HG02678 (cell line): ENCODE results near the gene CCDC70.

Source experiments
- ATAC-seq: cut with Tn5 transposase; IDR thresholded peaks from one replicate; pipeline ENCODE4 v1.9.1; 2021; ENCODE audit warnings: mild to moderate bottlenecking, moderate library complexity; ENCODE audit not compliant: unreplicated experiment

The CCDC70 gene

DNA sequence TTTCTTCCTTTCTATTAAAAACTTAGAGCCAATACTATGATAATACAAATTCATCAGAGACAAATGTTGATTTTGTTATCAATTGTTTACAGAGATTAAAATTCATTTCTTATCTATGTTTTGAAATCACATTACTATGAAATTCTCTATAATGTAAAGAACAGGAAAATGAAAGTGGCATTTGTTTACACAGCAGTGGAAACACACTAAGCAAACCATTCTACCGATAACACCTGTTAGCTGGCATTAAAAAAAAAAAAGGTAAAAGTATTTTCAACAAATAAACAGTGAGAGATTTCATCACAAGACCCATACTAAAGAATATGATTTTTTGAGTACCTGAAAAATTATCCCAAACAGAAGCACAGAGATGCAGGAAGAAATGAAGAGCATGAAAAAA is 4.8 kb upstream of the CCDC70 start:
- ATAC-seq, result no peak

DNA sequence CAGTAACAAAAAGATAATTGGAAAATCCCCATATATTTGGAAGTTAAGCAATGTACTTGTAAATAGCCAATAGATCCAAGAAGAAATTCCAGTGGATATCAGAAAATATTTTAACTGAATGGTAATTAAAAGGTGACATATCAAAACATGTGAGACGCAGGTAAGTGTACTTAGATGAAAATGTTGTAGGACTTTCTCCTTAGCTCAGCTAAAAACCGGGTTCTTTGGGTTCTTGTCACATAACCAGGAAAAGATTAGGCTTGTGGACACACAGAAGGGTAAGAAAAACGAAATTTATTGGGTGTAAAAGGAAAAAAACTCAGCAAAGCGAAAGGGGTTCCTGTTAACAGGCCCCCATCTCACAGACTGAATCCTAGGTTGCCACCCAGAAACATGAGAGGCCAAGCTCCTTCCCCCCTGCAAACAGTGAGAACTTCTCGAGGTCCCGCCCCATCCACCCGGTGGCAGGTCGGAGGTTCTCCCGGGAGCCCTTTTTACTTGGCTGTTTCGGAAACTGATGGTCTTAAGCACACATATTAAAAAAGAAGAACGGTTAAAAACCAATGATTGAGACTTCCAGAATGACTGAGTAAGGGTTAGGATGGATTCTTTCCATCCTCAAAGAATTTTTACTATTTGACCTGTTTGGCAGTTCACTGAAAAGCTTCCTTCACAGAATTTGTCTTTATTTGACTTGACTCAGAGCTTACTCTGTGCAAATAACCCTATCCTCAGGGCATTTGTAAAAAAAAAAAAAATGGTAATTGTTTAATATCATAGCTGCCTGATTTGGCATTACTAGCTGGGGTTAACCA is 3.1 kb upstream of the CCDC70 start:
- no peak for ATAC-seq

DNA sequence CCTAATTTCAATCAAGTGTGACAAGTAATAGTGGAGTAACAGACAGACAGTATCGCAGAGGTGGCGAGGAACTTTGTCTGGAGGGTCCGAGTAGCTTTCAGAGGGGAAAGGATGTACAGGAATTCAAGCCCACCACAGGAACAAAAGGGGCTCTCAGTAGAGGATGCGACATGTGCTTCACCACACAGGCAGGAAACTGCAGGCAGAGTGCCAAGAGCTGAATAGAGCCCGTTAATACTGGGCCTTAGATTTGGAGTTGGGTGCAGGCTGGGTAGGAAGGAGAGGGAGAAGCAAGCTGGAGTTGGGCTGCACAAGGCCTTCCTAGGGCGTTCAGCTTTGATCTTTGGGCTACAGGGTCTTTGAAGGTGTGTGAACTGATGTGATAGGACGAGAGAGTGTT is 1.2 kb downstream of the CCDC70 start:
- ATAC-seq, result no peak

DNA sequence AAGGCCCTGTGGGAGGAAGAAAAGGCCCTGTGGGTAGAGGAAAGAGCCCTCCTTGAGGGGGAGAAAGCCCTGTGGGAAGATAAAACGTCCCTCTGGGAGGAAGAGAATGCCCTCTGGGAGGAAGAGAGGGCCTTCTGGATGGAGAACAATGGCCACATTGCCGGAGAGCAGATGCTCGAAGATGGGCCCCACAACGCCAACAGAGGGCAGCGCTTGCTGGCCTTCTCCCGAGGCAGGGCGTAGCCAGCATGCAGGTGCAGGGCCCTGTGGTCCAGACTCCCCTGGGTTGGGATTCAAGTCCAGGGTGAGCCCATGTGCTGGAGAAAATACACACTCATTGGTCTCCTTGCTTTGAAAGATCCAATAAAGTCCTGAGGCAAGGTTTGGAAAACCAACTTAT is 4.1 kb downstream of the CCDC70 start:
- ATAC-seq, result no peak

DNA sequence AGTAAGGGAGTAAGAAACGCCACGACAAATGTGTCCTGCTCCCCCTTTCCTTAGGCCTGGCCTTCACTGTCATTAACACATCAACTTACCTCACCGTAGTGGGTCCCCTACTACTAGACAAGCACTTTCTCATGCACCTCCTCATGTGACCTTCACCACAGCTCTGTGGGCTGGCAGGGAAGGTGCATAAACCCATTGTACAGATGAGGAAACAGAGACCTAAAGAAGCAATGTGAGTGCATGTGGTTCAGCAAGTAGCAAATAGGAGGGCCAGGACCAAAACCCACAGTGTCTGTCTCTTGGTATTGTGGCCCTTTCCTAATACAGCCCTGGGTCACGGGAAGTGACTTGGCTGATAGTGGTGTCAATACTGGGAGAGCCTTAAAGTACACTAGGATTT is 5.3 kb downstream of the CCDC70 start:
- ATAC-seq, result no peak

DNA sequence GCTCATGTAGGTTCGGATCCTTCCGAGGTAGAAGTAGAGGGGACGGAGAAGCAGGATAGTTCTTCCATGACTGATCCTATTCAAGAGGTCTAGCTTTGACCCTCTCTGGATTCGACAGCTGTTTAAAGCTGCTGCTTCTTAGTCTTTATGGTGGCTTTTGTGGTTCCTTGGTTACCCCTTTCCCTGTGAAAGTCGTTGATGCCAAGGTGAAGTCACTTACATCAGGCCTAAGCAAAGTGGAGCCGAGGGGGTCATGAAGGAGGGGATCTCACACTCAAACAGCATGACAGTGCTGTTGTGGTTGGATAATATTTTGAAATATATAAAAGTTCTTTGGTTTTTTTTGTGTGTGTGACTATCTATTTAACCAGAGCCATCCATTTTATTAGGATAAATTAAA is 8.1 kb downstream of the CCDC70 start:
- ATAC-seq, result no peak

DNA sequence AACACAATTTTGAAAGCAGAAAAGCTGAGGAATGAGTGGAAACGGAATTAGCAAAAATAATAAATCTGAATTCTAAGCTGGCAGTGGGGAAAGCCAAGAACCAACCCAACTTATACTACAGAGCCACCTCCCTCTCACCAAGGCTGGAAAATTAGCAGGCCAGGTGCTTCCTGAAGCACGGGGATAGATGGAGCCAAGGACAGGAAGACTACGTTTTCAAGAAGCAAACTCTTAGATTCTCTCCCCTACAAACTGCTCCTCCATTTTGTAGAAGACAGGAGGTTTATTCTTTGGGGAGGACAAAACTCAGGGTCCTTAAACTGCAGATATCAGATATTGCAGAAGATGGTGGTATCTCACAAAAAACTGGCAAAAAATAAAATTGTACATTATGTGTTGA is 8.8 kb downstream of the CCDC70 start:
- ATAC-seq, result no peak

DNA sequence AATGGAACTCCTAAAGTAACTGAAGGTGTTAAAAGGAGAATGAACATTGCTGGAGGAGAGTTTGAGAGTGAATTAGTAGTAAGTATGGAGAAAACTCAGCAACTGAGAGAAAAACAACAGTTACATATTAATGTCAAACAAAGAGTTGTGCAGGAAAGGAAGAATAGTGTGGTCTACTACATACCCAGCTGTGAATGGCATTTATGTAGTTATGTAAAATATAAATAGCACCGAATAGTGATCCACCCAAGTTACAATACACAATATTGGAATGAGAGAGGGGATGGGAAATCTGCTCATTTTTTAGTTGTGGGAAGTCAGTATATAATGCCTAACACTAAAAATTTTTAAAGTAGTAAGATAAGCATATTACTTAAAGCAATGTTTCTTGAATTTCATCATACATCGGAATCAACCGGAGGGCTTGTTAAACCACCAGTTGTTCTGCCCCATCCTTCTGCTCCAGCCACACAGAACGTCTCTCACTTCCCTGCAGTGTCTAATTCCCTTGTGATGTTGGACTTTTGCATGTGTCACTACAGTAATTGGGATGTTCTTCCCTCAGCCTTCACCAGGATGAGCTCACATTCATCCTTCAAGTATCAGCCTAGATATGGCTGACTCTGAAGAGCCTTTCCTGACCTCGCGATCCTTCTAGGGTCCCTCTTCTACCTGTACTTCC is 11.5 kb downstream of the CCDC70 start:
- ATAC-seq, result no peak

DNA sequence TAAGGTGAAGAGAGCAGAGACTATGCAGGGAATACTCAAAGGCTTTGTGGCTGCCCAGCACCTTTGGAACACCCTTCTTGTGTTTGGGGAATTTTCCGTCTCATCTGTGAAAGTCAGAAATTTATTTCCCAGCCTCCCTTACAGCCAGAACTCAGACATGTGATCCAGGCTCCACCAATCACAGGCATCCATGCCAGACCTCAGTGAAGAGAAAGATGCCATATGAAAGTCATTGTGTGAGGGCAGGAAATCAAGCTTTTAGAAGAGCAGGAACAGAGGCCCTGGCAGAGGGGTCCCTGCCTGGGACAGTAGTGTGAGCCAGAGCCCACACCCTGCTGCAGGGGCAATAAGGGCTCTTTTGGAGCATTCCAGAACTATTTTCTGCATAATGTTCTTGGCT is 12.1 kb downstream of the CCDC70 start:
- no peak for ATAC-seq

DNA sequence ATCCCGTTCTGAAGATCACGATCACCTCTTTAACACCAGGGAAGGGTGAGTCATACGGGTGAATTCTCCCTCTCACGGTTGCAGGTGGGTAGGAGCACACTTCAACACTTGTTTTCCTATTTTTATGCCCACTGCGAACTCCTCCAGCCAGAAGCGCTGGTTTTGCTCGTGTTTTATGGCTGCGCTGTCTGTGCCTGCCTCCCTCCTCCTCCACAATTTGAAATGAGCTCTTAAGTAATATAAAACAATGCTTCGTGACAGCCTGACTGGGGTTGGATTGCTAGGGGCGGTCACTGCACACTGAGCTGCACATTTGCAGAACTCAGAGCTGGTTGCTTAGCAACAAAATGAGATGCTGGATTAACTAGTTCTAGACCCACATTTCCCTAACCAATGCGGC is 12.9 kb downstream of the CCDC70 start:
- no peak for ATAC-seq

DNA sequence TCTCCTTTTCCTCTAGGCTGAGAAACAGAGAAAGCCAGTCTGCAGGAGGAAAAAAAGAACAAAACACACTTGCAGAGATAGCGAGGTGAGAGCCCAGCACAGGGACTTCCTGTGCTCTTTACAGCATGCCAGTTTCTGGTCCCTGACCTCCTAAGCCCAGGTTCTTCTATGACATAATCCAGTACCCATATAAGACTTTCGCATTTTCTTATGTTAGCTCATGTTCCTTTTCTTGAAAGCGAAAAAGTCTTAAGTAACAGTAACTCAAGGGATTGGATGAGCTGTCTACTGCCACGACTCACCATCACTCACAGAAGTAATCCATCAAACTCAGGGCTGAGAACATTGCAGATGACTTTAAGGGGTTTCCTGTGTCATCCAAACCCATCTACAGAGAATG is 17.4 kb downstream of the CCDC70 start:
- no peak for ATAC-seq

DNA sequence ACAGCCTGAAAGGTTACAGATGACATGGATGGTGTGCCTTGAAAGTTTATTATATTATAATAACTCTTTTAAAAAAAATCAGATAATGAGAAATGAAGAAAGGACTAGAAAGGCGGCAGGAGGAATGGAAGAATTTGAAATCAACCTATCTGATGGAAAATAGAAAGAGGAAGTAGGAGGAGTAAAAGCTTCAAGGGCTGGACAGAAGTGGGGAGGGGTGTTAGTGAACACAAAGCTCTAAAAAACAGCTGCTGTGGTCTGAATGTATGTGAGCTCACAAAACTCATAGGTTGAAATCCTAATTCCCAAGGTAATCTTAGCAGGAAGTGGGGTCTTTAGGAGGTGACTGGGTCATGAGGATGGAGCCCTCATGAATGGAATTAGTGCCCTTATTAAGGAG is 19.5 kb downstream of the CCDC70 start:
- no peak for ATAC-seq

DNA sequence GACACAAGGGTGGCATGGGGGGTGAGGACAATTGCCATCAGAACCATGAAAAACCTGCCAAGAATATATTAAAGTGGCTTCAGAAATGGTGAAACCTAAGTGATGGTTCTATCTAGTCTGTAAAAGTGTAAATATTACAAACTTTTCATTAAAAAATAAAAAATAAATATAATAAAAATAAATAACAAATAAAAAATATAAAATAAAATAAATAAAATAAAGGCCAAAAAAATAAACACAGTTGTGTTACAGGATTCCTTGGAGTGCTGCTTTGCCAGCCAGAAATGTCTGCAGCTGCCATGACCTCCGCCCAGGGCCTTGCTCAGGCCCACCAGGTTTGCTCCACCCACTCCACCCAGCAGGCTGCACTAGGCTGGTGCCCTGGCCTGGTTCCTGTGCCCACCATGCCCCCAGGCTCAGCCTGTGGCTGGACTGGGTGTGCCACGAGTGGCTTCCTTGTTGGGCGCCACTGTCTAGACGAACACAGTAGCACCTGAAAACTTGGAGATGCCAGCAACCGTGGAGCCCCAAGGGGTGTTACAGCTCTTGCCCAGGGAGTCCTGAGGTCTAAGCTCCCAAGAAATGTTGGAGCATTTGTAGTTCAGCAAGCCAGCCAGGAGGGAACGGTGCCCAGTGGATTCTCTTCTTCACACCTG is 20.9 kb downstream of the CCDC70 start:
- no peak for ATAC-seq

DNA sequence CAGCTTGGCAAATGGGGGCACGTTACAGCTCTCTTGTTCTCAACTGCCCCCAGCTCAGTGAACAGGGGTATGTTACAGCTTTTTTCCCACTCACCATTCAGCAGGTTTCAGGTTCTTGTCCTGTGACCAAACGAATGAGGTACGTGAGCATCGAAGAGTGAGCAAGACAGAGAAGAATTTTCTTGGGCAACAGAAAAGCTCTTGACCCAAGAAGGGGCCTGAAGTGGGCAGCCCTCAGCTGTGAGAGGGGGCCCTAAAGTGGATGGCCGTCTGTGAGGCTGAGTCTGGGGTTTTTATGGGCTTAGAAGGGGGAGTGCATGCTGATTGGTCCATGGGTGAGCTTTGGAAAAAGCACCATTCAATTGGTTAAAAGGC is 21.4 kb downstream of the CCDC70 start:
- ATAC-seq, result no peak

DNA sequence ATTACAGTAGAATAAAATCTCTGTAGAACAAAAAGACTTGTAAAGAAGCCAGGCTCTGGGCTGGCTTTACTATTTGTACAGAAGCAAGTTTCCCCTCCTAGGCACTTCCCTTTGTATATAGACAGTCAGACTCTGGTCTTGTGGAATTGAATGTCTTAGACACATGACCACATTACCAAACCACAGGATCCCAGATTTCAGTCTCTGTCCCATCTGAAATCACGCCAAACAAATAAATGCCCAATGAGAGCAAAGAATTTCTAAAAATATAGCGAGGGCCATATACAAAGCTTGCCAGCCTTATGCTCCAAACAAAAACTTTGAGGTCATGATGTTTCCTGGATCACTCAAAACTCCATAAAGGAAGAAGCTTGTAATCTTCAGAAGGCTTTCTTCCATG is 23.9 kb downstream of the CCDC70 start:
- no peak for ATAC-seq

DNA sequence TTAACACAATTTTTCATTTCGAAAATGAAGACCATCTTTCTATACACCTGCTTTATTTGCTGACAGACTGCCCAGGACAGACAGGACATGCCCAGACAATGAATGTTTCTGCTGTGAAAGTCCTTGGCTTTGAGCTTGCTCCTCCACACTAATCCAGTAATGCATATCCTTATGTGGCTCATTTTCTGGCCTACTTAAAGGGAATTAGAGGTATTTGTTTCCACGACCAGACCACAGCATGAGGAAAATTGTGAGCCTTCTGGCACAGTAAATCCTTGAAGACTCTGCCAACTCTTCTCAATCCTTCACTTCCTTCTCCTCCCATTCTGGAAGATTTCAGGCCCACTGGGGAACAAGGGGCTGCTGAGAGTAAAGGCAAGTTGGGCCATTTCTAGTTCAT is 25.7 kb downstream of the CCDC70 start:
- no peak for ATAC-seq

DNA sequence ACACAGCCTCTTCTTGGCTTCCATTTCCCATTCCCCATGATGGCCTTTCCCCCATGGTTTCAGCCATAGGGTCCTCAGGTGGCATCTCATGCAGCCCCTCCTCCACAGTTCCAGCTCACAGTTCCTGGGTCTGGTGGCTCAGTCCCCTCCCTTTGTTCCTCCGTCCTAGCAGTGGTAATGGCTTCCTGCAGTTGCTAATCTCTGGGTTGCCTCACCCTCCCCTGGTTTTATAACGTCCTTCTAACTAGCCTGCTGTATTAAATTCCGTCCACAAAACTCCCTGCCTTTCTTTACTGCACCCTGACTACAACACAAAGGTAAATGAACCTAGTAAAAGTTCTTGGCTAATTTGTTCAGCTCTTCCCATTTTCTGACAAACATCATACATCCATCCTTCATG is 30.9 kb downstream of the CCDC70 start:
- no peak for ATAC-seq

DNA sequence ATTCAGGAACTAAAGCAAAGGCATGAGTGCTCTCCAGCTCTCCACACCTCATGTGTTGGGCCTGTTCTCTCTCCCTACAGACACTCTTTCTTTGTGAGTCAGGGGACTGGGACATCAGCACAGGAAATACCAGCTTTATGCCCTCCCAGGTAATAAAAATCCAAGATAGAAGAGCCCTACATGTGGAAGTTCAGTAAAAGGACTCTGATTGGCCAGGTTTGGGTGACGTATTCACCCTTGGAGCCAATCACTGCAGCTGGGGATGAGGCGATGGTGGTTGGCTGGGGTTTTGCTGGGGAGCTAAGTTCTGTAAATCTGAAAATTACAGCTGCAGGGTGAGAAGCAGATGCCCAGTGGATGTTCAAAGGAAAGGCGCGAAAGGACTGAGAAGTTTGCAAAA is 32.5 kb downstream of the CCDC70 start:
- no peak for ATAC-seq

DNA sequence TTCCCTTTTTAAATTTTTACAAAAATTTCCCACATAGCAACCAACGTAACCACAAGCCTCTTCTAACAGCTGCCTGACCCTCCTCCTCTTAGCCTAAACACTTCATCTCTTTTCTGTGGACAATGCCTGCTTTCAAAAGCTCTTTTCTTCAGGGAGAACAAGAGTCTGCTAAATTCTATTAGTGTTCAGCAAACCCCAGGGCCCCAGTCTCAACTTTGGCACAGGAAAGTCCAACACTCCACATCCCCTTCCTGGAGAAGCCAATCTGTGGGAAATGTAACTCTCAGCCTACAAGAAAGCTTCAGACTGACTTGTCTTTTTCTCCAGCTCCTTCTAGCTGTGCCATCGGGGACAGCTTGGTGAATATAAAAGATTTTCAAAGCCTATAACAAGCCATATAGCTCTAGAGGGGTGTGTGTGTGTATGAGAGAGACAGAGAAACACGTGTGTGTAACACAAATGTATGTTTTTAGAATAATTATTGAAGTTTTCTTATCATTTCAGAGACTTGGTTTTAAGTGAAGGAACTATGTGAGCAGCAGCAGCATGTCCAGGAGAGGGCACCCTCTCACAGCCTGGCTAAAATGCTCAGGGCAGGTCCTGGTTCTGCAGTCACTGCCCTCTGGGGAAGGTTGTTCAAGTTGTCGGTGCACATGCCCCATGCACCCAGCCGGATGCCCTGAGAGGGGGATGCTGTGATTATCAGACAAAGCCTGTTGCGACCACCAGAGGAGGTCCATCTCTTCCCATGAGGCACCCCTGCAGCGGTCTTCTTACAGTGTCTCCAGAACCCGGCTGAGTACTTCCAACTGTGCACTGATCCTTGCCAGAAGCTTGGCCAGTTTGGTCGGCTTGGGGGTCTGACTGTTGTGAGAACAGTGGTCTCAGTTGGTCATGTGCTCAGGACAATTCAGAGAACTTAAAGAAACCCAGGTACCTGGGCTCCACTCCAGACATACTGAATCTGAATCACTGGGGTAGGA is 34.4 kb downstream of the CCDC70 start:
- peak; percentile 61 for ATAC-seq

DNA sequence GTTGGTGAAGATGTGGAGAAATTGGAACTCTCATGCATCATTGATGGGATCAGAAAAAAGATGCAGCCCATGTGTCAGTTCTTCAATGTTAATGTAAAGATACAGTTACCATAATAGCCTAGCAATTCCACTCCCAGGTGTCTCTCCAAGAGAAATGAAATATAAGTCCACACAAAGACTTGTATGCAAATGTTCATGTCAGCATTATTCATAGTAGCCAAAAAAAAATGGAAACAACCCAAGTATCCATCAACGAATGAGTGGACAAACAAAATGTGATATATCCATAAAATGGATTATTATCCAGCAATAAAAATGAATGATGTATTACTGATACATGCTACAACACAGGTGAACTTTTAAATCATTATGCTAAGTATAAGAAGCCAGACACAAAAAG is 38.7 kb downstream of the CCDC70 start:
- ATAC-seq, result no peak

DNA sequence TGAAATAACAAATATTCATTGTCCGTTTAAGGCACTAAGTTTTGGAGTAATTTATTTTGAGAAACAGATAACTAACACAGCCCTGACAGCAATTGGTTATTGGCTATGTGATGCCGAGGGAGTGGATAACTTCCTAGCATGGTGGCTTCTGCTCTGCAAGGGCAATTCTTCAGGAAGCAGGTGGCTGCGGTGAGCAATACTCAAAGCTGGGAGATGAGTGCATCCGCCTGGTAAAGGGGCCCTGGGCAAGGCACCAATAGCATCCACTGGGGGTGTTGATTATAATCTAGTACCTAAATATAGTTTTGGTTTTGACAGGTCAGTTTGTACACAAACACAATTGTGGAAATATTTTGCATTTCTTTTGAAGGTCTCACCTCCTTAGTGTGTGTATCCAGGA is 41.0 kb downstream of the CCDC70 start:
- ATAC-seq, result no peak
